ENCODE data around the gene THAP4. TPM values are rescaled to one million over a fixed set of nuclear protein-coding genes. Genes with fewer than 3 reads are reported as not detected.
"Not testable (repeated sequence)": the region's sequence is repeated elsewhere in the genome, so short reads cannot be mapped to it uniquely, and the experiment has no call there.

Gene THAP4
- total RNA-seq, 1 donor: 43.4 TPM

- Histone ChIP-seq H3K4me2 (ENCODE audit: insufficient read depth, low read length) (no peak overlapping the region), H3K79me2 (ENCODE audit: insufficient read depth, low read length) (peaks cover under 1% of the 10 kb centered on the region), H3K4me1 (ENCODE audit: insufficient read depth, low read length) (no peaks in the 10 kb centered on the region), H3K4me3 (ENCODE audit: insufficient read depth, low read length) (no peak overlapping the region), H3K27ac (ENCODE audit: low read depth, low read length) (no peak overlapping the region), H3K9me3 (ENCODE audit: low read depth, low read length) (no peaks in the 10 kb centered on the region), H3K27me3 (ENCODE audit: insufficient read depth, low read length) (no peaks in the 10 kb centered on the region), H3K36me3 (ENCODE audit: insufficient read depth, low read length) (peaks cover 13% of the 10 kb centered on the region), H2AFZ (ENCODE audit: low read length) (no peak overlapping the region), H4K20me1 (ENCODE audit: insufficient read depth, low read length) (peaks cover 35% of the 10 kb centered on the region)
- TF ChIP-seq CTCF (IDR thresholded peaks at IDR 0.05; ENCODE audit: extremely low read depth, low read depth, low read length): no peak
- peak; percentile 80 for DNase-seq (ENCODE audit: insufficient read length, low spot score, missing footprints)
Measured at GRCh38 chr2:241574911-241575623, 61.9 kb downstream of the THAP4 start.

- Histone ChIP-seq H4K20me1 (ENCODE audit: insufficient read depth, low read length) (peaks cover 41% of the 10 kb centered on the region), H3K27me3 (ENCODE audit: insufficient read depth, low read length) (no peaks in the 10 kb centered on the region), H3K9me3 (ENCODE audit: low read depth, low read length) (no peaks in the 10 kb centered on the region), H3K4me1 (ENCODE audit: insufficient read depth, low read length) (no peaks in the 10 kb centered on the region), H3K4me2 (ENCODE audit: insufficient read depth, low read length) (no peak overlapping the region), H3K4me3 (ENCODE audit: insufficient read depth, low read length) (no peak overlapping the region), H3K27ac (ENCODE audit: low read depth, low read length) (no peak overlapping the region), H3K36me3 (ENCODE audit: insufficient read depth, low read length) (peaks cover 19% of the 10 kb centered on the region), H2AFZ (ENCODE audit: low read length) (no peak overlapping the region), H3K79me2 (ENCODE audit: insufficient read depth, low read length) (peaks cover 6% of the 10 kb centered on the region)
- DNase-seq (ENCODE audit: insufficient read length, low spot score, missing footprints): peak; percentile 77
- TF ChIP-seq CTCF (IDR thresholded peaks at IDR 0.05; ENCODE audit: extremely low read depth, low read depth, low read length): no peak
Measured at GRCh38 chr2:241573741-241574140, 63.2 kb downstream of the THAP4 start.

- Histone ChIP-seq H4K20me1 (ENCODE audit: insufficient read depth, low read length) (peaks cover 42% of the 10 kb centered on the region), H3K36me3 (ENCODE audit: insufficient read depth, low read length) (peaks cover 19% of the 10 kb centered on the region)
Measured at GRCh38 chr2:241572915-241573651, 63.9 kb downstream of the THAP4 start.

GRCh38 chr2:241571821-241572620, 64.9 kb downstream of the THAP4 start:
- Histone ChIP-seq H3K9me3 (ENCODE audit: low read depth, low read length) (no peaks in the 10 kb centered on the region), H3K4me3 (ENCODE audit: insufficient read depth, low read length) (no peak overlapping the region), H2AFZ (ENCODE audit: low read length) (no peak overlapping the region), H3K4me2 (ENCODE audit: insufficient read depth, low read length) (no peak overlapping the region), H3K4me1 (ENCODE audit: insufficient read depth, low read length) (no peaks in the 10 kb centered on the region), H3K27me3 (ENCODE audit: insufficient read depth, low read length) (no peaks in the 10 kb centered on the region), H4K20me1 (ENCODE audit: insufficient read depth, low read length) (peaks cover 41% of the 10 kb centered on the region), H3K36me3 (ENCODE audit: insufficient read depth, low read length) (peaks cover 19% of the 10 kb centered on the region), H3K27ac (ENCODE audit: low read depth, low read length) (no peak overlapping the region), H3K79me2 (ENCODE audit: insufficient read depth, low read length) (peaks cover 11% of the 10 kb centered on the region)
- no peak for TF ChIP-seq CTCF (IDR thresholded peaks at IDR 0.05; ENCODE audit: extremely low read depth, low read depth, low read length)
- peak; percentile 79 for DNase-seq (ENCODE audit: insufficient read length, low spot score, missing footprints)

More at GRCh38 chr2:241572915-241573651, 63.9 kb downstream of the THAP4 start:
- not testable (repeated sequence) for H3K27me3 ChIP-seq (ENCODE audit: insufficient read depth, low read length); H3K4me3 ChIP-seq (ENCODE audit: insufficient read depth, low read length); H2AFZ ChIP-seq (ENCODE audit: low read length); H3K4me2 ChIP-seq (ENCODE audit: insufficient read depth, low read length); H3K27ac ChIP-seq (ENCODE audit: low read depth, low read length); H3K4me1 ChIP-seq (ENCODE audit: insufficient read depth, low read length); H3K9me3 ChIP-seq (ENCODE audit: low read depth, low read length); H3K79me2 ChIP-seq (ENCODE audit: insufficient read depth, low read length)
- DNase-seq (ENCODE audit: insufficient read length, low spot score, missing footprints): peak; percentile 79

Measured in osteoblast (primary cell).